HG03571 (cell line): ENCODE data around the gene MAST4.

Experiments
- ATAC-seq: cut with Tn5 transposase; IDR thresholded peaks from one replicate; pipeline ENCODE4 v1.9.1; 2021; ENCODE audit not compliant: unreplicated experiment

MAST4 gene

GRCh38 chr5:67059744-67060490 lies 463.7 kb downstream of the MAST4 start:
- ATAC-seq, result no peak

GRCh38 chr5:67061511-67061910 lies 465.3 kb downstream of the MAST4 start:
- ATAC-seq, result no peak

- no peak for ATAC-seq
These were observed 466.9 kb downstream of the MAST4 start for GRCh38 chr5:67063055-67063454.

GRCh38 chr5:67063791-67064190 lies 467.6 kb downstream of the MAST4 start:
- no peak for ATAC-seq

GRCh38 chr5:67065237-67065636 lies 469.0 kb downstream of the MAST4 start:
- no peak for ATAC-seq

- no peak for ATAC-seq
These were observed 469.5 kb downstream of the MAST4 start for GRCh38 chr5:67065696-67066095.

GRCh38 chr5:67066815-67067214 lies 470.6 kb downstream of the MAST4 start:
- no peak for ATAC-seq

- ATAC-seq, result no peak
These were observed 477.0 kb downstream of the MAST4 start for GRCh38 chr5:67073045-67073680.

- no peak for ATAC-seq
These were observed 481.1 kb downstream of the MAST4 start for GRCh38 chr5:67077296-67077695.

GRCh38 chr5:67081261-67081660 lies 485.1 kb downstream of the MAST4 start:
- no peak for ATAC-seq

GRCh38 chr5:67082941-67083340 lies 486.7 kb downstream of the MAST4 start:
- ATAC-seq, result no peak

- no peak for ATAC-seq
These were observed 489.4 kb downstream of the MAST4 start for GRCh38 chr5:67085616-67086015.

- ATAC-seq, result no peak
These were observed 493.1 kb downstream of the MAST4 start for GRCh38 chr5:67089200-67089725.

- no peak for ATAC-seq
These were observed 493.8 kb downstream of the MAST4 start for GRCh38 chr5:67090040-67090439.

GRCh38 chr5:67090593-67090992 lies 494.4 kb downstream of the MAST4 start:
- ATAC-seq, result no peak

- ATAC-seq, result no peak
These were observed 496.3 kb downstream of the MAST4 start for GRCh38 chr5:67092535-67092934.

GRCh38 chr5:67093279-67093678 lies 497.1 kb downstream of the MAST4 start:
- ATAC-seq, result no peak

- no peak for ATAC-seq
These were observed 498.5 kb downstream of the MAST4 start for GRCh38 chr5:67094476-67095300.

- no peak for ATAC-seq
These were observed 499.4 kb downstream of the MAST4 start for GRCh38 chr5:67095346-67096171.

GRCh38 chr5:67098656-67099055 lies 502.5 kb downstream of the MAST4 start:
- ATAC-seq, result no peak

- no peak for ATAC-seq
These were observed 504.1 kb downstream of the MAST4 start for GRCh38 chr5:67100301-67100700.
